ENCODE measurements around the gene IGSF9.
"Not testable (repeated sequence)": the region's sequence is repeated elsewhere in the genome, so short reads cannot be mapped to it uniquely, and the experiment has no call there.

The IGSF9 gene

GRCh38 chr1:159918352-159919200 lies 26.8 kb downstream of the IGSF9 start:
- DNase-seq = peak; percentile 18

GRCh38 chr1:159917533-159918351 lies 27.7 kb downstream of the IGSF9 start:
- no peak for DNase-seq

GRCh38 chr1:159916242-159917051 lies 29.0 kb downstream of the IGSF9 start:
- DNase-seq = no peak

- no peak for DNase-seq
Observed at GRCh38 chr1:159915571-159916241, 29.7 kb downstream of the IGSF9 start.

GRCh38 chr1:159914252-159915018 lies 31.0 kb downstream of the IGSF9 start:
- DNase-seq = no peak

GRCh38 chr1:159913451-159914192 lies 31.8 kb downstream of the IGSF9 start:
- no peak for DNase-seq

GRCh38 chr1:159911326-159912070 lies 33.9 kb downstream of the IGSF9 start:
- no peak for DNase-seq

- no peak for DNase-seq
Observed at GRCh38 chr1:159908031-159908940, 37.1 kb downstream of the IGSF9 start.

GRCh38 chr1:159906960-159907359 lies 38.5 kb downstream of the IGSF9 start:
- no peak for DNase-seq

GRCh38 chr1:159904036-159904435 lies 41.4 kb downstream of the IGSF9 start:
- DNase-seq = not testable (repeated sequence)

- no peak for DNase-seq
Observed at GRCh38 chr1:159902541-159902940, 42.9 kb downstream of the IGSF9 start.

- DNase-seq = no peak
Observed at GRCh38 chr1:159900755-159901360, 44.6 kb downstream of the IGSF9 start.

- DNase-seq = no peak
Observed at GRCh38 chr1:159900086-159900680, 45.2 kb downstream of the IGSF9 start, which contains the start of gene CFAP45. Gene CFAP45, minus strand, starts transcription at chr1:159900165. Its CDS starts 67 bp downstream, at chr1:159900098.

GRCh38 chr1:159899634-159900033 lies 45.8 kb downstream of the IGSF9 start:
- not testable (repeated sequence) for DNase-seq

GRCh38 chr1:159898527-159898926 lies 46.9 kb downstream of the IGSF9 start:
- no peak for DNase-seq

GRCh38 chr1:159897962-159898361 lies 47.5 kb downstream of the IGSF9 start:
- DNase-seq = no peak

GRCh38 chr1:159896546-159896930 lies 48.9 kb downstream of the IGSF9 start:
- no peak for DNase-seq

All from NCI-H524 treated with DMSO at 0.1 percent for 48 hours (cell line).